Measurements from ENCODE around the gene CAMTA1. TPM values are rescaled to one million over a fixed set of nuclear protein-coding genes. Genes with fewer than 3 reads are reported as not detected.
A peak's percentile ranks its signal among the peaks of the same experiment; 100 is the strongest.

CAMTA1 gene
- total and polyA plus RNA-seq, 9 of the 15 experiments (the other 6 are each of a cell fraction or from before 2014, with no cell fraction given), result 43.9 to 161 (median 65.9) TPM

GRCh38 chr1:7616076-7616832 lies 831.0 kb downstream of the CAMTA1 start:
- no peaks in the 10 kb centered on the region for H3K36me3 ChIP-seq (ENCODE audit: control insufficient read depth, insufficient read depth, low read length)
- H3K9ac ChIP-seq (ENCODE audit: insufficient read depth in 1 of 2, low read depth in 2 of 2, low read length in 2 of 2), result no peak overlapping the region
- peak; percentile 64 for FAIRE-seq
- peaks cover 5% of the 10 kb centered on the region for H4K20me1 ChIP-seq (replicated peaks; ENCODE audit: control insufficient read depth, insufficient read depth, low read length)
- intact Hi-C loops (cut with micrococcal nuclease), result no loop called here
- no peaks in the 10 kb centered on the region for H3K79me2 ChIP-seq (ENCODE audit: control insufficient read depth, insufficient read depth, low read length)
- 2% methylated on average over 14 of the region's 14 CpGs for WGBS (ENCODE audit: insufficient coverage, low coverage, missing lambda C conversion rate)
- no peak overlapping the region for H3K4me2 ChIP-seq (ENCODE audit: insufficient read depth, low read length)
- CTCF ChIA-PET (ENCODE audit: low intra/inter-chr PET ratio), result no interaction called here
- peaks cover 0 to 16% of the 10 kb centered on the region in 2 experiments; a peak in 2 of 5 replicates for H3K27me3 ChIP-seq (ENCODE audit: control insufficient read depth in 2 of 2, insufficient read depth in 2 of 2, low read length in 2 of 2)
- no TSS peak for BruUV-seq (replicated peaks)
- in situ Hi-C loops (cut with MboI), result no loop called here
- no peaks in the 10 kb centered on the region for H3K4me1 ChIP-seq (replicated peaks in 1 of 2; ENCODE audit: control insufficient read depth in 2 of 2, insufficient read depth in 2 of 2, low read length in 2 of 2)
- no peak overlapping the region for H3K4me3 ChIP-seq
- no peaks in the 10 kb centered on the region for H3K9me3 ChIP-seq (replicated peaks; ENCODE audit: control insufficient read depth, insufficient read depth, low read depth, low read length)
- peak; percentile 82 for ATAC-seq
- H3K27ac ChIP-seq (ENCODE audit: extremely low read depth, low read depth, low read length), result no peak overlapping the region
- DNase-seq (ENCODE audit: extremely low read depth in 1 of 4, low spot score in 3 of 4), result peak; percentile 56 to 75 (median 71)
- H3K9me1 ChIP-seq (ENCODE audit: control insufficient read depth, insufficient read depth, low read length), result no peaks in the 10 kb centered on the region
- H2AFZ ChIP-seq (ENCODE audit: low read depth, low read length), result no peak overlapping the region
- POLR2A ChIA-PET, result interaction anchor here (0.8 to 0.9 kb wide), 2 partner anchors 45 to 57 kb away, joined by 3 read pairs; no protein-coding TSS in a partner anchor
- peak; percentile 97 for TF ChIP-seq MIER1 (IDR thresholded peaks at IDR 0.05; ENCODE audit: low read depth)
- TF ChIP-seq ZBTB40 (IDR thresholded peaks at IDR 0.05), result no peak
- no peak for TF ChIP-seq ZBTB40 (CRISPR knock-in tag; IDR thresholded peaks at IDR 0.05)
- TF ChIP-seq PHB (CRISPR knock-in tag; IDR thresholded peaks at IDR 0.05), result no peak
- no peak for TF ChIP-seq GTF2B (IDR thresholded peaks at IDR 0.05; ENCODE audit: extremely low read depth, insufficient read length)
- no peak for TF ChIP-seq RUNX1 (IDR thresholded peaks at IDR 0.05; ENCODE audit: low read depth)
- TF ChIP-seq FOXP4 (CRISPR knock-in tag; IDR thresholded peaks at IDR 0.05; ENCODE audit: borderline replicate concordance), result no peak
- TF ChIP-seq SIN3A (IDR thresholded peaks at IDR 0.05; ENCODE audit: borderline replicate concordance in 2 of 2, control insufficient read depth in 1 of 2, low read depth in 2 of 2, low read length in 2 of 2), result no peak
- peak; percentile 98 for TF ChIP-seq EHMT2 (IDR thresholded peaks at IDR 0.05)
